ENCODE measurements around the gene FEZF2. TPM values are rescaled to one million over a fixed set of nuclear protein-coding genes. Genes with fewer than 3 reads are reported as not detected.

FEZF2 gene
- total and polyA plus RNA-seq, 9 of the 15 experiments (the other 6 are each of a cell fraction or from before 2014, with no cell fraction given), result not detected

GRCh38 chr3:62361824-62362223 is 11.5 kb downstream of the FEZF2 start:
- no TSS peak for BruUV-seq (replicated peaks)
- WGBS (ENCODE audit: insufficient coverage, low coverage, missing lambda C conversion rate), result 5% methylated on average over 3 of the region's 3 CpGs
- Histone ChIP-seq H3K9ac (ENCODE audit: insufficient read depth in 1 of 2, low read depth in 2 of 2, low read length in 2 of 2) (no peak overlapping the region), H3K79me2 (ENCODE audit: control insufficient read depth, insufficient read depth, low read length) (no peaks in the 10 kb centered on the region), H3K9me1 (ENCODE audit: control insufficient read depth, insufficient read depth, low read length) (no peaks in the 10 kb centered on the region), H3K4me2 (ENCODE audit: insufficient read depth, low read length) (no peak overlapping the region), H3K36me3 (ENCODE audit: control insufficient read depth, insufficient read depth, low read length) (no peaks in the 10 kb centered on the region), H3K27ac (ENCODE audit: extremely low read depth, low read depth, low read length) (no peak overlapping the region), H3K4me3 (no peak overlapping the region), H4K20me1 (replicated peaks; ENCODE audit: control insufficient read depth, insufficient read depth, low read length) (no peaks in the 10 kb centered on the region), H3K9me3 (replicated peaks; ENCODE audit: control insufficient read depth, insufficient read depth, low read depth, low read length) (no peaks in the 10 kb centered on the region), H3K4me1 (replicated peaks in 1 of 2; ENCODE audit: control insufficient read depth in 2 of 2, insufficient read depth in 2 of 2, low read length in 2 of 2) (no peaks in the 10 kb centered on the region), H2AFZ (ENCODE audit: low read depth, low read length) (no peak overlapping the region), H3K27me3 (ENCODE audit: control insufficient read depth in 2 of 2, insufficient read depth in 2 of 2, low read length in 2 of 2) (no peaks in the 10 kb centered on the region)
- POLR2A ChIA-PET, result no interaction called here
- peak in 2 of 4 experiments; percentile 12 to 15 for DNase-seq (ENCODE audit: extremely low read depth in 1 of 4, low spot score in 3 of 4)
- CTCF ChIA-PET (ENCODE audit: low intra/inter-chr PET ratio), result no interaction called here
- in situ Hi-C loops (cut with MboI), result no loop called here
- ATAC-seq, result no peak
- no peak for FAIRE-seq
- no peak for TF ChIP-seq SMAD4 (CRISPR knock-in tag; conservative IDR thresholded peaks at IDR 0.05)
- no peak for TF ChIP-seq HINFP (tag; conservative IDR thresholded peaks at IDR 0.05; ENCODE audit: low read depth)
- TF ChIP-seq USF2 (CRISPR knock-in tag; IDR thresholded peaks at IDR 0.05), result peak; percentile 72
- TF ChIP-seq PCBP2 (IDR thresholded peaks at IDR 0.05; ENCODE audit: low read depth, low read length, poor library complexity, severe bottlenecking), result no peak
- no peak for TF ChIP-seq ELF2 (CRISPR knock-in tag; IDR thresholded peaks at IDR 0.05)
- no peak for TF ChIP-seq ZNF384 (IDR thresholded peaks at IDR 0.05; ENCODE audit: low read depth, low read length)
- intact Hi-C loops (cut with micrococcal nuclease), result no loop called here
